ENCODE results near the gene PLD4.
"Not testable (repeated sequence)": the region's sequence is repeated elsewhere in the genome, so short reads cannot be mapped to it uniquely, and the experiment has no call there.

PLD4 gene

DNA sequence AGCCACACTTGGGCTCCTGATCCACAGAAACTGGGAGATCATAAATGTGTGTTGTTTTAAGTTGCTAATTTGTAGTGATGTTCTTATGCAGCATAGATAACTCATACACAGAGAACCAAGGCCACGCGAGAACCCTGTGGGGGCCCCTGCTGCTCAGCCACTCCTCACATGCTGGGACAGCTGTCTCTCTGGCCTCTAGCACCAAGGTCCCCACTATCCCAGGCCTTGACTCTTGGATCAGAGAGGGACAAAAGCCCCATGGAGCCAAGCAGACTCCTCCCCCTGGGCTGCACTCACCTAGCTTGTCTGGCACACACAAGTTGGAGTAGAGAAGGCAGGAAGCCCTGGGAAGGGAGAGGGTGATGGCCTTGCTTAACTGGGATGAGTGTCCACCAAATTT, 11.3 kb downstream of the PLD4 start:
- peaks cover 2% of the 10 kb centered on the region for H3K4me1 Mint-ChIP-seq (ENCODE audit: low read depth)
- peaks cover 21% of the 10 kb centered on the region for H3K27me3 Mint-ChIP-seq (ENCODE audit: low read depth)
- H3K36me3 Mint-ChIP-seq (ENCODE audit: low read depth): no peaks in the 10 kb centered on the region
- H3K27ac Mint-ChIP-seq: no peak overlapping the region
- H3K4me3 Mint-ChIP-seq: no peak overlapping the region
- no peaks in the 10 kb centered on the region for H3K9me3 Mint-ChIP-seq

DNA sequence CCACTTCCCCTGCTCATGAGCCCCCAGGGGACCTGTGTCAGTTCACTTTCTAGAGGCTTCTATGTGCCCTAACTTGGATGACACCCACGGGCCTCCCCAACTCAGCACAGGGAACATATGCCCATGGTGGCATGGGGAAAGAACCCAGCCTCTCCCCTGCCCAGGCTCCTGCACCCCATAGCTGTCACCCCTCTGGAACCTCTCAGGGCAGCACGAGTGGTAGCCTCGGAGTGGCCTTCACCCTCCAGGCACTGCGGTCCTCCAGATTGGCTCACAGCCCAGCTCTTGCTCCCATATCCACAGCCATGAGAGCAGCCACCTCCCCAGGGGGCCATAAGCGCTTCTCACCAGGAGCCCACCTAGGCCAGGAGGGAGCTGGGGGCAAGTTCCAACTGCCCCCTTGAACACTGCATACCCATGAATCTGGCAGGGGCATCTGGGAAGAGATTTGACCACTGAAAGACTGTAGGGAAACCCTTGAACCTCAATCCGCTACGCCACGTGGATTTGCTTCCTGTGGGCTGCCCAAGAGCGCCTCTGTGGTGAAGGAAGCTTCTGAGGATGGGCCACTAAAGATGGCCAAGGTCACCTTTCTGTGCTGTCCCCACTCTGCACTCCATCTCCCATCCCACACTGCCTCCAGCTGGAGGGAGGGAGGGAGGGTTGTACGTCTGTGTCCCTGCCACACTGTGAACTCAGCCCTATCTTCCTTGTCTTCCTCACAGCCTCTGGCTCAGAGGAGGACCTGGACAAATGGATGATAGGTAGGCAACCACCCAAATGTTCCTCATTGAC, 11.9 kb downstream of the PLD4 start:
- Mint-ChIP-seq H3K36me3 (ENCODE audit: low read depth) (no peaks in the 10 kb centered on the region), H3K27ac (no peak overlapping the region), H3K4me3 (no peak overlapping the region), H3K4me1 (ENCODE audit: low read depth) (peaks cover 2% of the 10 kb centered on the region), H3K9me3 (no peaks in the 10 kb centered on the region), H3K27me3 (ENCODE audit: low read depth) (peaks cover 21% of the 10 kb centered on the region)

DNA sequence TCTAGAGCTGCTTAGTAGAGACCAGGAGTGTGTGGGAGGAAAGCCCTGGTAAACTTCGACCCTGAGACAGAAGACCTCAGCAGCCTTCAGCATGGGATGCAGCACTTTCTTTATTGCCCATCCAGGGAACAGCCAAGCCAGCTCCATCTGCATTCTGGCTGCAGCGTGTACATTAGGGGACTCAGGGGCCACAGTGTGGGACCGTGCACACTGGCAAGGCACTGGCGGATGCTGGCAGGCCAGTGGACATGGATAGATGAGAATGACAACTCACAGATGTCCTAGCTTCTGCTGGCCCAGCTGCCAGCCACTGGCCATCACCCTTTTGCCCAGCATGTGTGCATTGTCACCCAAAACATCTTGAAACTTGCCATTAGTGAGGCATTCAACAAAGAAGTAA, 12.5 kb downstream of the PLD4 start:
- H3K36me3 Mint-ChIP-seq (ENCODE audit: low read depth): no peaks in the 10 kb centered on the region
- H3K27me3 Mint-ChIP-seq (ENCODE audit: low read depth): peaks cover 21% of the 10 kb centered on the region
- H3K27ac Mint-ChIP-seq: no peak overlapping the region
- H3K4me3 Mint-ChIP-seq: no peak overlapping the region
- peaks cover 2% of the 10 kb centered on the region for H3K4me1 Mint-ChIP-seq (ENCODE audit: low read depth)
- no peaks in the 10 kb centered on the region for H3K9me3 Mint-ChIP-seq

DNA sequence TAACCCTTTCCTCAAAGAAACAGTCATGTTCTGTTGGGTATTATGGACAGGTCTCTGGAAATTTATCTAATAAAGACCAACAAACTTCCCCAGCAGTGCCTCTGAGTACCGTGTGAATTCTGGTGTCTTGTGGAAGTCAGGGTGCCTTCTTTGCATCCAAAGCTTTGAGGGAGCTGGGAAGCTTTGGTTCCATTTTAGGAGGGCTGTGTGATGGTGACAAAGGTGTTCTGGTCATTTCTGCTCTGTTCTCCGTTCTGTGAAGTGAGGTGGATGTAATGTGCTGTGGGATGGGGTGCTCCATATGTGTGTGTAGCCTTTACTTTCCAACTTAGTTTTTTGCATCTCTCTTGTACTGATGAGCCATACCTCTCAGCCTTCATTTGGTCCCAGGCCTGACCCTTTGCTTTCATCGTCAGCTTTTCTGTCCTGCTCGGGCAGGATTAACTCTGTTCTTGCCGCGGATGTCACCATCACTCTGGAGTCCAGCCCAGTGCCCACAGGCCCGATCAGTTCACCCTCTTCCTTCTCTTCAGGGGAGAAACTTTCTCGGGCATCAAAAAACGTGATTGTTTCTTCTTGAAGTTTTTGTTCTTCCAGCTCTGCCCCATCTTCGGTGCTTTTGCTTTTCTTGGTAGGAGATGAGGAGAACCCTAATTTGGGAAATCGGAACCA, 13.2 kb downstream of the PLD4 start:
- Mint-ChIP-seq H3K27me3 (ENCODE audit: low read depth) (peaks cover 21% of the 10 kb centered on the region), H3K9me3 (no peaks in the 10 kb centered on the region), H3K36me3 (ENCODE audit: low read depth) (no peaks in the 10 kb centered on the region), H3K27ac (no peak overlapping the region), H3K4me1 (ENCODE audit: low read depth) (peaks cover 2% of the 10 kb centered on the region), H3K4me3 (no peak overlapping the region)

DNA sequence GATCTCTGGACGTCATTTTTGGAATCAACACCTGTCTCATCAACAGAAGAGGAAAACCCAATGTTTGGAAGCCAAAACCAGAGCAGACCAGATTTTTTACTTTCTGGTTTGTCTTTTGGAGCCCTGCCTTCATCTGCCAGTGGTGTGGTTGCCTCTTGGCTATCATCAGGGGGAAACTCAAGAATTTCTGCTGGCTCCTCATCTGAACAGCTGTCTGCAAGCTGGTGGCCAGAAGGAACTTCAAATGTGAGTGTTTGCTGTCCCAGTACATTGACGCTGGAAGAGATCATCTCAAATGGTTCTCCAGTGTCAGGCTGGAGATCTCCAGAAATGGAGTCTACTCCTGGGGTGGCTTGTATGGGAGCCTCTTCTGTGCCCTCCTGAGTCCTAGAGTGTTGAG, 13.8 kb downstream of the PLD4 start:
- H3K9me3 Mint-ChIP-seq: no peaks in the 10 kb centered on the region
- peaks cover 2% of the 10 kb centered on the region for H3K4me1 Mint-ChIP-seq (ENCODE audit: low read depth)
- peaks cover 21% of the 10 kb centered on the region for H3K27me3 Mint-ChIP-seq (ENCODE audit: low read depth)
- H3K36me3 Mint-ChIP-seq (ENCODE audit: low read depth): no peaks in the 10 kb centered on the region
- H3K4me3 Mint-ChIP-seq: no peak overlapping the region
- H3K27ac Mint-ChIP-seq: no peak overlapping the region

DNA sequence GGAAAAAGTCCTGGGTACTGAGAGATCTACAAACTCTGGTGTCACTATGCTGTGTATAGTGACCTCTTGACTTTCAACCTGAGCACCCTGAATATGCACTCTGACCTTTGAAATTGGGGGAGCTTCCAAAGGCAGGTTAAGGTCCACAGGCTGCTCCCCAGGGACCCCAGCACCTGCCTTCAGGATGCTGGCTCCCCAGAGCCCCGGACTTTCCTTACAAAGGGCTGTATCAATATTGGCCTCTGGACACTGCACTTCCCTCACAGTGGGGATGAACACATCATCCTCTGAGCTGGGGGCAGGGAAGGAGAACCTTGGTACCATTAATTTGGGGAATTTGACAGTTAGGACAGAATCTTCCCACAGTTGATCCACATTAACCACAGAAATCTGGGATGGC, 14.3 kb downstream of the PLD4 start:
- H3K4me3 Mint-ChIP-seq: no peak overlapping the region
- H3K4me1 Mint-ChIP-seq (ENCODE audit: low read depth): peaks cover 2% of the 10 kb centered on the region
- H3K36me3 Mint-ChIP-seq (ENCODE audit: low read depth): no peaks in the 10 kb centered on the region
- no peaks in the 10 kb centered on the region for H3K9me3 Mint-ChIP-seq
- H3K27ac Mint-ChIP-seq: no peak overlapping the region
- H3K27me3 Mint-ChIP-seq (ENCODE audit: low read depth): peaks cover 21% of the 10 kb centered on the region

DNA sequence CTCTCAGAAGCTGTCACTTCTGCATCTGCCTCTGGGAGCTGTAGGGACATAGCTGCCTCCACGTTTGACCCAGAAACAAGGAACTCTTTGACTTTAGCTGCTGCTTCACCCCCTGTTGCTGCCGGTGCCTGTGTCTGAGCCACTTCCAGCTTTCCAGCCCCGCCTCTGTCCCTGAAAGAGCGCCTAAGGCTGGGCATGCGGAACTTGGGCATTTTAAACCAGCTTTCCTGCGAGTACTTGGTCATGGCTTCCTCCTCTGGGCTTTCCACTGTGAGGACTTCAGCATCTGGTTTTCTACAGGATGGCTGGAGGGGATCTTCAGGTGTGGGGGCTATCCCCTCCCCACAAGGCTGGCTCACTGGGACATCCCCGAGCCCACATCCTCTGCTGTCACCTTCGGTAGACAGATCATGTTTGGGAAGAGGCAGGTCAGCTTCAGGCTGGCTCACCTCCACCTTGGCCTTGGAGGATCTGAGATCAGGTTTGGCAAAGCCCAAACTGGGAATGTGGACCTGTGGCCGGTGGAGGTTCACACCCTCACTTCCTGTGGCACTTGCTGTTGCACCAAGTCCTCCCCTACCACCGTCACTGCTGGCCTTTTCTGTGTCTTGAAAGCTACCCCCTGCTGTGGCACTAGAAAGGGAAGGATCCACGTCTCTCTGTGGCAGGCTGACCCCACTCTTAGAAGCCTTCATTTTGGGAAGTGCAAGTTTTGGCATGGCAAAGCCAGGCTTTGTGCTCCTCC, 15.2 kb downstream of the PLD4 start:
- Mint-ChIP-seq H3K27me3 (ENCODE audit: low read depth) (peaks cover 15% of the 10 kb centered on the region), H3K4me1 (ENCODE audit: low read depth) (no peaks in the 10 kb centered on the region), H3K36me3 (ENCODE audit: low read depth) (no peaks in the 10 kb centered on the region), H3K4me3 (no peak overlapping the region), H3K27ac (no peak overlapping the region), H3K9me3 (no peaks in the 10 kb centered on the region)

DNA sequence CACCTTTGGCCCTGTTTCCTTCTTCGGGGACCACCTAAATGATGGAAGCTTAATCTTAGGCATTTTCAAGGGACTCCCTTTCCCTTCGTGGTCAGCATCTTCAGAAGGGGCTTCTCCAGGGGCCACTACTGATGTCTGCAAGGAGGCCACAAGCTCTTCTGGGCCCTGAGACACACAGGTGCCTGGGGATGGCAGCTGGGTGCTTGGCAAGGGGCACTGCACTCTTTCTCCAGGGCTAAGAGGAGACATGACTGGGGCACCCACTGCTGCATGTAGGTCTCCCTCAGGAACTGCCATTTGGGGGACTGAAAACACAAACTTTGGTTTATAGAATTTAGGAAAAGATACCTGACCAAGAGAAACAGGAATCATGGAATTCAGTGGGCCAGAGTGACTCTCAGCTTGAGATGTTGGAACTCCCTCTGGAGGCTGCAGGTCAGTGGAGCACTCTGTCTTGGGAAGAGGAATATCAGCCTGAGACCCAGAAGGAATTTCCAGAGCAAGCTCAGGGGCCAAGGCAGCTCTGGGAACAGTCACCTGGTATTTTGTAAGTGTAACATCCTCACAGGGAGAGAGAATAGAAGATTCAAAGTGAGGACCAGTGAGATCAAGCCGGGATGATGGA, 16.0 kb downstream of the PLD4 start:
- H3K4me1 Mint-ChIP-seq (ENCODE audit: low read depth): no peaks in the 10 kb centered on the region
- H3K4me3 Mint-ChIP-seq: no peak overlapping the region
- no peaks in the 10 kb centered on the region for H3K36me3 Mint-ChIP-seq (ENCODE audit: low read depth)
- peaks cover 10% of the 10 kb centered on the region for H3K27me3 Mint-ChIP-seq (ENCODE audit: low read depth)
- no peaks in the 10 kb centered on the region for H3K9me3 Mint-ChIP-seq
- no peak overlapping the region for H3K27ac Mint-ChIP-seq

DNA sequence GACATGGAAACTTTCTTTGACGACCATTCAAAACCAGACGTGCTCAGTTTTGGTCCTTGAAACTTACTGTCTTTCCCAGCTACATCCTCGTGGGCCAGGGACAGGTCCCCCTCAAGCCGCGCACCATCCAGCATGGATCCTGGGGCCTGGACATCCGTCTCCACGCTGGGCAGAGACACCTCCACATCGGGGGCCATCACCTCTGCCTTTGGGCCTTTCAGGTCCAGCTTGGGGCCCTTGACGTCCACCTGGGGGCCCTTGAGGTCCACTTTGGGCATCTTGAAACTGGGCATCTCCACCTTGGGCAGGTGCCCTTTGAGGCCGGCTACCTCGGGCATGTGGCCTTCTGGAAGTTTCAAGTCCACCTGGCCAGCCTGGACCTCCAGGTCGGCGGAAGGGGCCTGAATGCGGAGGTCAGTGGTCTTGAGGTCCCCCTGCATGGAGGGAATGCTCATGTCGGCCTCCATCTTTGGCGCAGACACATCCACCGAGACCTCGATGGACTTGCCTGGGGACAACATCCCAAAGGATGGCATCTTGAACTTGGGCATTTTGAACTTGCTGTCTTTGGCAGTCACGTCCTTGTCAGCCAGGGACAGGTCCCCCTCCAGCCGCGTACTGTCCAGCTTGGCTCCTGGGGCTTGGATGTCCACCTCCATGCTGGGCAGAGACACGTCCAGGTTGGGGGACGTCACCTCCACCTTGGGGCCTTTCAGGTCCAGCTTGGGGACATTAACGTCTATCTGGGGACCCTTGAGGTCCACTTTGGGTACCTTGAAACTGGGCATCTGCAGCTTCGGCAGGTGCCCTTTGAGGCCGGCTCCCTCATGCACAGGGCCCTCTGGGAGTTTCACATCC, 17.1 kb downstream of the PLD4 start:
- Mint-ChIP-seq H3K4me3 (no peak overlapping the region), H3K27me3 (ENCODE audit: low read depth) (peaks cover 9% of the 10 kb centered on the region), H3K36me3 (ENCODE audit: low read depth) (no peaks in the 10 kb centered on the region), H3K9me3 (no peaks in the 10 kb centered on the region), H3K27ac (no peak overlapping the region), H3K4me1 (ENCODE audit: low read depth) (no peaks in the 10 kb centered on the region)

DNA sequence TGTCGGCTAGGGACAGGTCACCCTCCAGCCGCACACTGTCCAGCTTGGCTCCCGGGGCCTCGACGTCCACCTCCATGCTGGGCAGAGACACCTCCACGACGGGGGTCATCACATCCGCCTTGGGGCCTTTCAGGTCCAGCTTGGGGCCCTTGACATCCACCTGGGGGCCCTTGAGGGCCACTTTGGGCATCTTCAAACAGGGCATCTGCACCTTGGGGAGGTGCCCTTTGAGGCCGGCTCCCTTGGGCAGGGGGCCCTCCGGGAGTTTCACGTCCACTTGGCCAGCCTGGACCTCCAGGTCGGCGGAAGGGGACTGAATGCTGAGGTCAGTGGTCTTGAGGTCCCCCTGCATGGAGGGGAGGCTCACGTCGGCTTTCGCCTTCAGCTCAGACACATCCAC, 17.9 kb downstream of the PLD4 start:
- no peaks in the 10 kb centered on the region for H3K4me1 Mint-ChIP-seq (ENCODE audit: low read depth)
- H3K4me3 Mint-ChIP-seq: no peak overlapping the region
- H3K27me3 Mint-ChIP-seq (ENCODE audit: low read depth): peaks cover 8% of the 10 kb centered on the region
- H3K36me3 Mint-ChIP-seq (ENCODE audit: low read depth): no peaks in the 10 kb centered on the region
- H3K9me3 Mint-ChIP-seq: no peaks in the 10 kb centered on the region
- no peak overlapping the region for H3K27ac Mint-ChIP-seq

DNA sequence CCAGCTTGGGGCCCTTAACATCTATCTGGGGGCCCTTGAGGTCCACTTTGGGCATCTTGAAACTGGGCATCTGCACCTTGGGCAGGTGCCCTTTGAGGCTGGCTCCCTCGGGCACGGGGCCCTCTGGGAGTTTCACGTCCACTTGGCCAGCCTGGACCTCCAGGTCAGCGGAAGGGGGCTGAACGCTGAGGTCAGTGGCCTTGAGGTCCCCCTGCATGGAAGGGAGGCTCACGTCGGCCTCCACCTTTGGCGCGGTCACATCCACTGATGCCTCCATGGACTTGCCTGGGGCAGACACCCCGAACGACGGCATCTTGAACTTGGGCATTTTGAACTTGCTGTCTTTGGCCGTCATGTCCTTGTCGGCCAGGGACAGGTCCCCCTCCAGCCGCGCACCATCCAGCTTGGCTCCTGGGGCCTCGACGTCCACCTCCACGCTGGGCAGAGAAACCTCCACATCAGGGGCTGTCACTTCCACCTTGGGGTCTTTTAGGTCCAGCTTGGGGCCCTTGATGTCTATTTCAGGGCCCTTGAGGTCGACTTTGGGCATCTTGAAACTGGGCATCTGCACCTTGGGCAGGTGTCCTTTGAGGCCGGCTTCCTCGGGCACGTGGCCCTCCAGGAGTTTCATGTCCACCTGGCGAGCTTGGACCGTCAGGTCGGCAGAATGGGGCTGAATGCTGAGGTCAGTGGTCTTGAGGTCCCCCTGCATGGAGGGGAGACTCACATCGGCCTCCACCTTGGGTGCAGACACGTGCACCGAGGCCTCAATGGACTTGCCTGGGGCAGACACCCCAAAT, 18.7 kb downstream of the PLD4 start:
- not testable (repeated sequence) for H3K4me3 Mint-ChIP-seq; H3K27me3 Mint-ChIP-seq (ENCODE audit: low read depth); H3K4me1 Mint-ChIP-seq (ENCODE audit: low read depth); H3K36me3 Mint-ChIP-seq (ENCODE audit: low read depth); H3K9me3 Mint-ChIP-seq; H3K27ac Mint-ChIP-seq

DNA sequence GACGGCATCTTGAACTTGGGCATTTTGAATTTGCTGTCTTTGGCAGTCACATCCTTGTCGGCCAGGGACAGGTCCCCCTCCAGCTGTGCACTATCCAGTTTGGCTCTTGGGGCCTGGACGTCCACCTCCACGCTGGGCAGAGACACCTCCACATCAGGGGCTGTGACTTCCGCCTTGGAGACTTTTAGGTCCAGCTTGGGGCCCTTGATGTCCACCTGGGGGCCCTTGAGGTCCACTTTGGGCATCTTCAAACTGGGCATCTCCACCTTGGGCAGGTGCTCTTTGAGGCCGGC, 19.3 kb downstream of the PLD4 start:
- H3K36me3 Mint-ChIP-seq (ENCODE audit: low read depth); H3K9me3 Mint-ChIP-seq; H3K4me3 Mint-ChIP-seq; H3K4me1 Mint-ChIP-seq (ENCODE audit: low read depth); H3K27me3 Mint-ChIP-seq (ENCODE audit: low read depth); H3K27ac Mint-ChIP-seq: not testable (repeated sequence)

DNA sequence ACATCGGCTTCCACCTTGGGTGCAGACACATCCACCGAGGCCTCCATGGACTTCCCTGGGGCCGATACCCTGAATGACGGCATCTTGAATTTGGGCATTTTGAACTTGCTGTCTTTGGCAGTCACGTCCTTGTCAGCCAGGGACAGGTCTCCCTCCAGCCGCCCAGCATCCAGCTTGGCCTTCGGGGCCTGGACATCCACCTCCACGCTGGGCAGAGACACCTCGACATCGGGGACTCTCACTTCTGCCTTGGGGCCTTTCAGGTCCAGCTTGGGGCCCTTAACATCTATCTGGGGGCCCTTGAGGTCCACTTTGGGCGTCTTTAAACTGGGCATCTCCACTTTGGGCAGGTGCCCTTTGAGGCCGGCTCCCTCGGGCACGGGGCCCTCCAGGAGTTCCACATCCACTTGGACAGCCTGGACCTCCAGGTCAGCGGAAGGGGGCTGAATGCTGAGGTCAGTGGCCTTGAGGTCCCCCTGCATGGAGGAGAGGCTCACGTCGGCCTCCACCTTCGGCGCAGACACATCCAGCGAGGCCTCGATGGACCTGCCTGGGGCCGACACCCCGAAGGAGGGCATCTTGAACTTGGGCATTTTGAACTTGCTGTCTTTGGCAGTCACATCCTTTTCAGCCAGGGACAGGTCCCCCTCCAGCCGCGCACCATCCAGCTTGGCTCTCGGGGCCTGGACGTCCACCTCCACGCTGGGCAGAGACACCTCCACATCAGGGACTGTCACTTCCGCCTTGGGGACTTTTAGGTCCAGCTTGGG, 19.9 kb downstream of the PLD4 start:
- H3K9me3 Mint-ChIP-seq; H3K4me3 Mint-ChIP-seq; H3K36me3 Mint-ChIP-seq (ENCODE audit: low read depth); H3K27ac Mint-ChIP-seq; H3K27me3 Mint-ChIP-seq (ENCODE audit: low read depth); H3K4me1 Mint-ChIP-seq (ENCODE audit: low read depth): not testable (repeated sequence)

All from T-helper 1 cell treated with Interleukin-12 subunit alpha and Interleukin-12 subunit beta and Interleukin-4 antibody, amounts not matched to agents 30 μg/mL and 1 μg/mL, for 36 hours (primary cell).